Measurements from ENCODE around the gene BPIFB6.

Gene BPIFB6

GRCh38 chr20:33092361-33092760 is 60.9 kb downstream of the BPIFB6 start:
- no peak for DNase-seq (ENCODE audit: low read depth)

- no peak for DNase-seq (ENCODE audit: low read depth)
Measured at GRCh38 chr20:33093074-33093473, 61.6 kb downstream of the BPIFB6 start.

- no peak for DNase-seq (ENCODE audit: low read depth)
Measured at GRCh38 chr20:33093582-33093981, 62.1 kb downstream of the BPIFB6 start.
